ENCODE data around the gene PRDM15. TPM values are rescaled to one million over a fixed set of nuclear protein-coding genes. Genes with fewer than 3 reads are reported as not detected.

The PRDM15 gene
- total RNA-seq, 1 experiment from 2014 or later: 9.9 TPM

- no peak overlapping the region for H3K23ac ChIP-seq (ENCODE audit: insufficient read length, low read depth, low read length)
- no peak overlapping the region for H3K9ac ChIP-seq (ENCODE audit: extremely low read depth, insufficient read length, low read length)
- H2BK5ac ChIP-seq (ENCODE audit: insufficient read length, low read length): no peak overlapping the region
- no peak overlapping the region for H4K5ac ChIP-seq (ENCODE audit: insufficient read length, low read depth, low read length)
- WGBS (ENCODE audit: extremely low coverage, insufficient read length, low lambda C conversion rate): no CpG with 5 or more reads among the region's 14 CpGs
- no peak overlapping the region for H3K56ac ChIP-seq (ENCODE audit: insufficient read length, low read depth, low read length)
- no peak overlapping the region for H2BK12ac ChIP-seq (ENCODE audit: insufficient read length, low read depth, low read length)
- H2BK15ac ChIP-seq (ENCODE audit: low read depth, low read length): no peak overlapping the region
- DNase-seq: no peak
- H3K23me2 ChIP-seq (ENCODE audit: insufficient read length, low read depth, low read length, poor library complexity, severe bottlenecking): peaks cover 6% of the 10 kb centered on the region
- peaks cover 39% of the 10 kb centered on the region; the same call in 1 of the 2 replicates for H3K27me3 ChIP-seq (ENCODE audit: insufficient read depth, low read length)
- H3K27ac ChIP-seq (ENCODE audit: insufficient read length, low read depth, low read length): no peak overlapping the region
- Mint-ChIP-seq H3K36me3 (ENCODE audit: insufficient read depth in 1 of 3, low read depth in 3 of 3) (no peaks in the 10 kb centered on the region), H3K4me1 (peaks cover 35 to 53% of the 10 kb centered on the region in 2 experiments), H3K4me3 (no peak overlapping the region), H3K27ac (no peak overlapping the region), H3K9me3 (peaks cover 0 to 2% of the 10 kb centered on the region in 2 experiments; a peak in 2 of 5 replicates), H3K27me3 (ENCODE audit: low read depth) (peaks cover 81% of the 10 kb centered on the region)
- H2AFZ ChIP-seq (ENCODE audit: low read length): no peak overlapping the region
- H3K4me1 ChIP-seq (ENCODE audit: insufficient read depth, low read length): 0 out of 2 replicates have a peak, but pooled peaks cover 2% of the 10 kb centered on the region
- H3K4me2 ChIP-seq (ENCODE audit: insufficient read depth, insufficient read length, low read length): no peak overlapping the region
- H3K9me3 ChIP-seq (ENCODE audit: control insufficient read depth, low read depth, low read length): no peaks in the 10 kb centered on the region
- H3K4ac ChIP-seq (ENCODE audit: low read depth, low read length): no peak overlapping the region
- no peak overlapping the region for H2AK5ac ChIP-seq (ENCODE audit: insufficient read length, low read length)
- H2BK120ac ChIP-seq (ENCODE audit: low read depth, low read length, poor library complexity, severe bottlenecking): no peak overlapping the region
- H4K20me1 ChIP-seq (ENCODE audit: control insufficient read depth, insufficient read depth, insufficient read length): no peaks in the 10 kb centered on the region
- H3K14ac ChIP-seq (ENCODE audit: insufficient read depth, low read length): no peak overlapping the region
- H4K8ac ChIP-seq (replicated peaks; ENCODE audit: insufficient read length, low read depth, low read length): no peak overlapping the region
- H3K79me1 ChIP-seq (ENCODE audit: insufficient read depth, low read depth, low read length, poor library complexity, severe bottlenecking): no peaks in the 10 kb centered on the region
- no peak overlapping the region for H2BK20ac ChIP-seq (ENCODE audit: low read depth, low read length, poor library complexity, severe bottlenecking)
- no peak overlapping the region for H4K91ac ChIP-seq (ENCODE audit: insufficient read length, low read depth, low read length)
- H3K18ac ChIP-seq (ENCODE audit: insufficient read length, low read depth, low read length): no peak overlapping the region
- no peaks in the 10 kb centered on the region for H3K79me2 ChIP-seq (ENCODE audit: insufficient read depth, low read length)
- no peak for TF ChIP-seq CTCF (conservative IDR thresholded peaks at IDR 0.05)
- no peak overlapping the region for H3T11ph ChIP-seq (ENCODE audit: low read length)
Measured at GRCh38 chr21:41770901-41771624, 108.1 kb downstream of the PRDM15 start.

Data from H9 (cell line).